H1 (cell line): ENCODE results near the gene ZBTB47. TPM values are rescaled to one million over a fixed set of nuclear protein-coding genes. Genes with fewer than 3 reads are reported as not detected.

Experiments
- JUND ChIP-seq: IDR thresholded peaks from 2 replicates; pipeline ENCODE4 v1.6.1; 2011; ENCODE audit warnings: mild to moderate bottlenecking, improper control_type of control experiment, low read length
- SP1 ChIP-seq: IDR thresholded peaks from 2 replicates; pipeline ENCODE4 v1.6.1; 2011; ENCODE audit warnings: low read depth, low read length
- polyA plus RNA-seq, 7 experiments: library from polyadenylated mRNA; depleted of rRNA in 3 of 7; stranded (reverse) in 5 of 7; unstranded in 2 of 7; fragments of >200 nt in 5 of 7; fragments of 200-250 nt in 2 of 7; gene quantifications; 1 replicate in 5 of 7; 2 replicates in 1 of 7; 4 replicates in 1 of 7; pipeline versions ENCODE4 v1.2.1 to v1.2.3, GENCODE V29; 2011 to 2013; ENCODE audit warnings: missing spikeins in 2 of 7, mixed read lengths in 2 of 7
- total RNA-seq: library from RNA; stranded (reverse); fragmentation: NEBNext Ultra II Directional; extraction: Animal tissue kit (Norgen Biotek cat#: 25700); gene quantifications from 2 replicates; pipeline ENCODE4 v1.2.1, GENCODE V29; 2021

Gene ZBTB47
- total and polyA plus RNA-seq, 2 of the 8 experiments (the other 6 are each of a cell fraction or from before 2014, with no cell fraction given): 2.8 to 4.1 TPM

GRCh38 chr3:42660131-42660715 is 6.7 kb downstream of the ZBTB47 start (continued):
- TF ChIP-seq SP1 (no peak), JUND (no peak)
